NCI-H446 treated with DMSO at 0.1 percent for 48 hours (cell line): ENCODE data around the gene CLIP4.

Source experiments
- DNase-seq: peaks from one replicate; lab custom pipeline; 2025; lab: John Stamatoyannopoulos, UW

The CLIP4 gene

GRCh38 chr2:29139152-29139551, 23.9 kb downstream of the CLIP4 start:
- no peak for DNase-seq

GRCh38 chr2:29139731-29140130, 24.5 kb downstream of the CLIP4 start:
- DNase-seq = no peak

- DNase-seq = no peak
Measured at GRCh38 chr2:29143657-29144056, 28.4 kb downstream of the CLIP4 start.

- DNase-seq = no peak
Measured at GRCh38 chr2:29146197-29146596, 31.0 kb downstream of the CLIP4 start.

- DNase-seq = no peak
Measured at GRCh38 chr2:29147963-29148362, 32.7 kb downstream of the CLIP4 start.

- DNase-seq = no peak
Measured at GRCh38 chr2:29154610-29155009, 39.4 kb downstream of the CLIP4 start.

GRCh38 chr2:29155578-29155977, 40.4 kb downstream of the CLIP4 start:
- DNase-seq = no peak

- no peak for DNase-seq
Measured at GRCh38 chr2:29157131-29157530, 41.9 kb downstream of the CLIP4 start.

- DNase-seq = no peak
Measured at GRCh38 chr2:29159125-29159524, 43.9 kb downstream of the CLIP4 start.

- no peak for DNase-seq
Measured at GRCh38 chr2:29160184-29160583, 45.0 kb downstream of the CLIP4 start.

- DNase-seq = no peak
Measured at GRCh38 chr2:29162204-29162928, 47.2 kb downstream of the CLIP4 start.

- no peak for DNase-seq
Measured at GRCh38 chr2:29164091-29164846, 49.1 kb downstream of the CLIP4 start.

- DNase-seq = no peak
Measured at GRCh38 chr2:29165362-29166241, 50.4 kb downstream of the CLIP4 start.

- no peak for DNase-seq
Measured at GRCh38 chr2:29166242-29167039, 51.2 kb downstream of the CLIP4 start.

GRCh38 chr2:29174937-29175336, 59.7 kb downstream of the CLIP4 start:
- no peak for DNase-seq

- DNase-seq = no peak
Measured at GRCh38 chr2:29175338-29175737, 60.1 kb downstream of the CLIP4 start.

- no peak for DNase-seq
Measured at GRCh38 chr2:29182334-29182733, 67.1 kb downstream of the CLIP4 start.

- DNase-seq = no peak
Measured at GRCh38 chr2:29182920-29183319, 67.7 kb downstream of the CLIP4 start.

GRCh38 chr2:29184531-29184930, 69.3 kb downstream of the CLIP4 start:
- DNase-seq = no peak

GRCh38 chr2:29186817-29187216, 71.6 kb downstream of the CLIP4 start:
- DNase-seq = no peak

GRCh38 chr2:29187926-29188325, 72.7 kb downstream of the CLIP4 start:
- no peak for DNase-seq

GRCh38 chr2:29189052-29189451, 73.8 kb downstream of the CLIP4 start:
- DNase-seq = no peak
